Measurements from ENCODE around the gene STARD4.
A peak's percentile ranks its signal among the peaks of the same experiment; 100 is the strongest.

STARD4 gene

GRCh38 chr5:111512375-111513130, at the start of gene STARD4:
Gene STARD4 (minus strand): TSS chr5:111512535. CDS start chr5:111507433, 5,102 bp downstream.
- H3K4me3 Mint-ChIP-seq, result peak within 1 kb of the TSS; percentile 95 to 99 (median 98)
- no peaks in the 10 kb centered on the region for H3K36me3 Mint-ChIP-seq (ENCODE audit: low read depth)

GRCh38 chr5:111559680-111560079, 47.3 kb upstream of the STARD4 start:
- Mint-ChIP-seq H3K4me3 (no peak overlapping the region), H3K27ac (no peak overlapping the region), H3K9me3 (peaks cover 20% of the 10 kb centered on the region), H3K27me3 (ENCODE audit: low read depth) (no peaks in the 10 kb centered on the region), H3K36me3 (ENCODE audit: low read depth) (peaks cover 8% of the 10 kb centered on the region), H3K4me1 (peaks cover 13% of the 10 kb centered on the region)
- no peak for TF ChIP-seq CTCF (IDR thresholded peaks at IDR 0.05; ENCODE audit: unreplicated experiment in 3 of 3)

More at GRCh38 chr5:111512375-111513130, at the start of gene STARD4:
- Mint-ChIP-seq H3K9me3 (no peaks in the 10 kb centered on the region), H3K27me3 (ENCODE audit: low read depth) (no peaks in the 10 kb centered on the region), H3K27ac (peak within 1 kb of the TSS; percentile 96 to 99 (median 97)), H3K4me1 (peaks cover 48% of the 10 kb centered on the region)
- no peak for TF ChIP-seq CTCF (IDR thresholded peaks at IDR 0.05; ENCODE audit: unreplicated experiment in 3 of 3)

- peaks cover 13% of the 10 kb centered on the region for H3K4me1 Mint-ChIP-seq
- H3K27me3 Mint-ChIP-seq (ENCODE audit: low read depth), result no peaks in the 10 kb centered on the region
- no peak for TF ChIP-seq CTCF (IDR thresholded peaks at IDR 0.05; ENCODE audit: unreplicated experiment in 3 of 3)
- H3K36me3 Mint-ChIP-seq (ENCODE audit: low read depth), result peaks cover 5% of the 10 kb centered on the region
- no peak overlapping the region for H3K27ac Mint-ChIP-seq
- H3K9me3 Mint-ChIP-seq, result peaks cover 17% of the 10 kb centered on the region
- H3K4me3 Mint-ChIP-seq, result no peak overlapping the region
Observed at GRCh38 chr5:111557686-111558085, 45.4 kb upstream of the STARD4 start.

GRCh38 chr5:111557111-111557510, 44.8 kb upstream of the STARD4 start:
- no peak overlapping the region for H3K27ac Mint-ChIP-seq
- H3K36me3 Mint-ChIP-seq (ENCODE audit: low read depth), result peaks cover 5% of the 10 kb centered on the region
- H3K27me3 Mint-ChIP-seq (ENCODE audit: low read depth), result no peaks in the 10 kb centered on the region
- H3K4me3 Mint-ChIP-seq, result no peak overlapping the region
- no peak for TF ChIP-seq CTCF (IDR thresholded peaks at IDR 0.05; ENCODE audit: unreplicated experiment in 3 of 3)
- H3K4me1 Mint-ChIP-seq, result peaks cover 13% of the 10 kb centered on the region
- H3K9me3 Mint-ChIP-seq, result peaks cover 17% of the 10 kb centered on the region

GRCh38 chr5:111556501-111556900, 44.2 kb upstream of the STARD4 start:
- H3K36me3 Mint-ChIP-seq (ENCODE audit: low read depth), result peaks cover 5% of the 10 kb centered on the region
- no peaks in the 10 kb centered on the region for H3K27me3 Mint-ChIP-seq (ENCODE audit: low read depth)
- no peak overlapping the region for H3K4me3 Mint-ChIP-seq
- no peak overlapping the region for H3K27ac Mint-ChIP-seq
- peaks cover 16% of the 10 kb centered on the region for H3K4me1 Mint-ChIP-seq
- peaks cover 17% of the 10 kb centered on the region for H3K9me3 Mint-ChIP-seq
- no peak for TF ChIP-seq CTCF (IDR thresholded peaks at IDR 0.05; ENCODE audit: unreplicated experiment in 3 of 3)

GRCh38 chr5:111555760-111556159, 43.4 kb upstream of the STARD4 start:
- Mint-ChIP-seq H3K36me3 (ENCODE audit: low read depth) (peaks cover 5% of the 10 kb centered on the region), H3K4me1 (peaks cover 20% of the 10 kb centered on the region), H3K4me3 (no peak overlapping the region), H3K27ac (no peak overlapping the region), H3K9me3 (peaks cover 17% of the 10 kb centered on the region), H3K27me3 (ENCODE audit: low read depth) (no peaks in the 10 kb centered on the region)
- TF ChIP-seq CTCF (IDR thresholded peaks at IDR 0.05; ENCODE audit: unreplicated experiment in 3 of 3), result no peak
